Activated CD8-positive, alpha-beta memory T cell treated with anti-CD3 and anti-CD28 coated beads for 36 hours (primary cell): Measurements from ENCODE around the gene MDH2. TPM values are rescaled to one million over a fixed set of nuclear protein-coding genes. Genes with fewer than 3 reads are reported as not detected.
"Not testable (repeated sequence)": the region's sequence is repeated elsewhere in the genome, so short reads cannot be mapped to it uniquely, and the experiment has no call there.

Source experiments
- CTCF ChIA-PET: fragments of 350-600 bp; sonication (Branson Sonifier 250); formaldehyde crosslinking; loops from one replicate; lab custom pipeline; 2021; ENCODE audit warnings: antibody characterized with exemption; lab: Charles Lee
- POLR2A ChIA-PET: fragments of 350-600 bp; sonication (Branson Sonifier 250); formaldehyde crosslinking; loops from one replicate; lab custom pipeline; 2021; ENCODE audit warnings: antibody characterized with exemption; lab: Charles Lee
- total RNA-seq, 2 experiments: library from RNA; stranded (reverse); gene quantifications; one replicate each; pipeline ENCODE4 v1.2.3, GENCODE V29; 2021

MDH2 gene
- total RNA-seq, 2 experiments from 2014 or later: 295 to 301 TPM

GRCh38 chr7:76037310-76037709 is 10.6 kb upstream of the MDH2 start:
- POLR2A ChIA-PET: no interaction called here

GRCh38 chr7:76040126-76040525 is 7.8 kb upstream of the MDH2 start:
- ChIA-PET POLR2A (no interaction called here), CTCF (no interaction called here)

More at GRCh38 chr7:76037310-76037709, 10.6 kb upstream of the MDH2 start:
- CTCF ChIA-PET: no interaction called here

GRCh38 chr7:76044375-76044865 is 3.5 kb upstream of the MDH2 start:
- POLR2A ChIA-PET: no interaction called here
- CTCF ChIA-PET: interaction anchor here (0.5 kb wide), 1 partner anchor 12 kb away, joined by 7 read pairs; no protein-coding TSS in a partner anchor

DNA sequence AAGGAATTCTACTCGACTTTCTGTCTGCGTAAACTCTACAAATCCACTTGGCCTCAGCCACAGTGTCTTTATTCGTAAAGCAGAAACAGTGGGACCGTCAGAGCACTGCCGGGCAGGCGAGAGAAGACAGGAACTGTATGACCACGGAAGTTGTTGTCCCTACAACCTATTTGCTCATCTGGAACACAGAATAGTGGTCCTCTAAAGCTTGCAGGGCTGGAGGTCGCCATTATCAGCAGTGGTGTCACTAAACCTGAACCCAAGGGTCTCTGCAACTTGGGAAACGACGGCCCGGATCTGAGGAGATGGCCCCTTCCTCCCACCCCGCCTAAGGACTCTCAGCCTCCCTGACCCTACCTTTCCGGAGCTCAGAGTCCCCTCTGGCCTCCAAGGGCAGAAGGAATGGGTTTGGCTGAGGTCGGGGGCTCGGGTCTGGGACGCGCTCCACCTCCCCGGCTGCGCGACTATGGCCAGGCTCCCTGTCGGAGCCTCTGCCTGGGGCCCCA is 548 bp upstream of the MDH2 start:
- ChIA-PET POLR2A (interaction anchor here (0.6 to 1.6 kb wide), 5 partner anchors 131 to 975 kb away, joined by 3 to 5 read pairs (median 4); partner anchors contain the start of gene POR), CTCF (interaction anchor here (1.1 to 1.3 kb wide), 3 partner anchors 120 to 316 kb away, joined by 3 read pairs; no protein-coding TSS in a partner anchor)

DNA sequence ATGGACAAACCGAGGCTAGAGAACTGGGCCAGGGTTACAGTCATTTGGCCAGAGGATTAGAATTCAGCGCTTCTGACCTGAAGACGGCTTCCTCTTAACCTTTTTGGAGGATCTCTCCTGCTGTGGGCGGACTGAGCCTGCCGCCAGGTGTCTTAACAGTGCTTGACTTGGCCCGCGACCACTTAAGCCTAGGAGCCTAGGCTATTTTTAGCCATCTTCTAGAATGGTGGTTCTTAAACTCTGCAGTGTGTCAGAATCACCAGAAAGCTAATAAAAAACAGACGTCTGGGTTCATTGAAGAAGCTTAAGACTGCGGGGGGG is 722 bp downstream of the MDH2 start:
- ChIA-PET POLR2A (interaction anchor here (0.6 to 1.6 kb wide), 3 partner anchors 86 to 210 kb away, joined by 3 to 5 read pairs (median 5); partner anchors contain the start of gene POR), CTCF (interaction anchor here (1.1 to 1.3 kb wide), 2 partner anchors 118 to 269 kb away, joined by 3 read pairs; no protein-coding TSS in a partner anchor)

DNA sequence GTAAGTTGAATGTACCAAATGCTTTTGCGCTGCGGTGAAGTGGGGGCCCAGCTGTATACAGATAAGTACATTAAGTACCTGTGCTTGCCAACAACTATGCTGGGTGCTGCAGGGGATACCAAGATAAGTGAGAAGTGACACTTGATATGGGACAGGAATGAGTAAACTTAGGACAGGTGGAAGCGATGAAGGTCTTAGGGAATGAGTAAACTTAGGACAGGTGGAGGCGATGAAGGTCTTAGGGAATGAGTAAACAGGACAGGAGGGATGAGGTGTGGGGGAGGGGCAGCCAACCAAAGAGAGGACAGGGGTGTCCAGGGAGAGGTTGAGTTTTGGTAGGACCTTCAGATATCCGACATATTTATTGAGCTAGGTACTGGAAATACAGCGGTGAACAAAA is 1.4 kb downstream of the MDH2 start:
- ChIA-PET CTCF (no interaction called here), POLR2A (no interaction called here)

GRCh38 chr7:76050545-76050944 is 2.6 kb downstream of the MDH2 start:
- POLR2A ChIA-PET: no interaction called here
- CTCF ChIA-PET: no interaction called here

DNA sequence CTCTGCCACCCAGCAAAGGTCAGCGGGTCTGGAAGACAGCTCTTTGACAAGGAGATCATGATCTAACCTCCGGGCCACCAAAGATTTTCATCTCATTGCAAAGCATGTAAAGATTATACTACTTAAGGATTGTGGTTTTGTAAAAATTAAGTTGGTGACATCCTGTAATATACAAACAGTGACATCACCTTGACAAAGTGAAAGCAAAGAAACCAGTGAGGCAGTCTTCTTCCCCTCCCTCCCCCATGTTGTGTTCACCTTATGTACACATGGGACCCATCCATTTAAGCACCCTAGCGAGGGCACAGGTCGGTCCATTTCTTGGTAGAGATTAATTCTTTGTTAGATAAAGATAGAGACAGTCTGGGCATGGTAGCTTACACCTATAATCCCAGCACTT is 3.9 kb downstream of the MDH2 start:
- CTCF ChIA-PET: no interaction called here
- POLR2A ChIA-PET: interaction anchor here (0.6 kb wide), 1 partner anchor 7 kb away, joined by 4 read pairs; no protein-coding TSS in a partner anchor

DNA sequence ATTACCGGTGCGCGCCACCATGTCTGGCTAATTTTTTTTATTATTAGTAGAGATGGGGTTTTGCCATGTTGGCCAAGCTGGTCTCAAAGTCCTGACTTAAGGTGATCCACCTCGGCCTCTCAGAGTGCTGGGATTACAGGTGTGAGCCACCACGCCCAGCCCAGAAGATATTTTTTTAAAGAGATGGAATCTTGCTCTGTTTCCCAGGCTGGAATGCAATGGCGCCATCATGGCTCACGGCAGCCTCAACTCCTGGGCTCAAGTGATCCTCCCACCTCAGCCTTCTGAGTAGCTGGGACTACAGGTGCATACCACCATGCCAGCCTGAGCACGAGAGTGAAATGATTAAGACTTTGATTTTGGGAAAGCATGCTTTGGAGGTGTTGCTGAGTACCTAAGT is 4.8 kb downstream of the MDH2 start:
- CTCF ChIA-PET: interaction anchor here (0.6 to 0.7 kb wide), 2 partner anchors 33 to 1645 kb away, joined by 3 to 6 read pairs; no protein-coding TSS in a partner anchor
- POLR2A ChIA-PET: not testable (repeated sequence)

GRCh38 chr7:76053461-76053860 is 5.6 kb downstream of the MDH2 start:
- POLR2A ChIA-PET: no interaction called here
- CTCF ChIA-PET: interaction anchor here (0.6 kb wide), 1 partner anchor 32 kb away, joined by 6 read pairs; no protein-coding TSS in a partner anchor

- ChIA-PET CTCF (no interaction called here), POLR2A (no interaction called here)
These were observed 6.5 kb downstream of the MDH2 start for GRCh38 chr7:76054123-76055120.

DNA sequence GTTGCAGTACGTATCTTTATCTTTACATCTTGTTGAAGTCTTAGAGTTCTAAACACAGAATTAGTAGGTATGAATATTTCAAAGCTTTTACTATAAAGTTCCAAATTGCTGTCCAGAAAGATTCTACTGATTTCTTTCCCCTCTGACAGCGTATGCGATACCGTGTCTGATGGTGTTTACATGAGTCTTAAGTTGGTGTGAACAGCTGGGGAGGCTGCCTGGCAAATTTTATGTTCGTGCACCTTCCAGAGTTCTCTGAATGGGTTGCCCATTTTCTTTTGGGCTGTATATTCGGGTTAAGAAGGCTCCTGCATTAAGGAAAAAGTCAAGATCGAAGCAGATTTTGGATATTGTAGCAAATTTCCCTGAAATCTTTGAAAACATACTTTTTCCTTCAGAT is 8.3 kb downstream of the MDH2 start:
- ChIA-PET POLR2A (no interaction called here), CTCF (no interaction called here)

DNA sequence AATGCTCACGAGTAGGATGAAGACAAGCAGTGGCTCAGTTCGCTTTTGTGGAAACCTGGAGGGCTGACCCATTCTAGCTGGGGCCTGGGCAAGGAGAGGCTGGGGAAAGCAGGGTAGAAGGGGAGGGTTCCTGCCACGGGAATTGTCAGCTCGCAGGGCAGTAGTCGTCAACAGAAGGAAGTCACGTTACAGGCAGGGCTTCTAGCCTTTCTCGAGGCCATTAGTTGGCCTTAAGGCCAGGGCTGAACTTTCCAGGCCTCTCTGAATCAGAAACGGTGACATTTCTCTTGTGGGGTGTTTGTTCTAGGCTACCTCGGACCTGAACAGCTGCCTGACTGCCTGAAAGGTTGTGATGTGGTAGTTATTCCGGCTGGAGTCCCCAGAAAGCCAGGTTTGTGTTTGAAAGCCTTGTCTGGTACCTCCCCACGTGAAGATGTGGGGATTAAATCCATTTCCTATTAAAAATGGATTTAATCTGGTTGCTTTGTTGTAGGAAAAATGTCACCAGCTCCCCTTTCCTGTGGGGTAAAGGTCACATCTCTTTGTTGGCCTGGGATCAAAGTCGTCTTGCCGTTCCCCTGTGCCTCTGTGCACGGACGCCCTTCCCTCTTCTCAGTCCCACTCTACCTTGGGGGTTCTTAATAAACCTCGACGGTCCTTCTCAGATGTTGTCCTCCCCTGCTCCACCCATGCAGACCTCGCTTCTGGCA is 9.4 kb downstream of the MDH2 start:
- ChIA-PET CTCF (interaction anchor here (0.5 kb wide), 1 partner anchor 235 kb away, joined by 3 read pairs; no protein-coding TSS in a partner anchor), POLR2A (interaction anchor here (0.6 kb wide), 1 partner anchor 10 kb away, joined by 3 read pairs; no protein-coding TSS in a partner anchor)

GRCh38 chr7:76057813-76058145 is 9.9 kb downstream of the MDH2 start:
- POLR2A ChIA-PET: interaction anchor here (0.6 kb wide), 1 partner anchor 9 kb away, joined by 3 read pairs; no protein-coding TSS in a partner anchor
- CTCF ChIA-PET: no interaction called here

DNA sequence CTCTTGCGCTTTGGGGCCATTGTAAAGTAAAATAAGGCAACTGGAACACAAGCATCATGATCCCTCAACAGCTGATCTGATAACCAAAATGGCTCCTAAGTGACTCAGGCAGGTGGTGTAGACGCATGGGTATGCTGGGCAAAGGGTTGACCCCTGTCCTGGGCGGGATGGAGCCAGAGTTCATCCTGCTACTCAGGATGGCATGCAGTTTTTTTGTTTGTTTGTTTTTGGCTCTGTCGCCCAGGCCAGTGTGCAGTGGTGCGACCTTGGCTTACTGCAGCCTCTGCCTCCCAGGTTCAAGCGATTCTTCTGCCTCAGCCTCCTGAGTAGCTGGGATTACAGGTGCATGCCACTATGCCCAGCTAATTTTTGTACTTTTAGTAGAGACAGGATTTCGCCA is 10.8 kb downstream of the MDH2 start:
- CTCF ChIA-PET, POLR2A ChIA-PET: not testable (repeated sequence)

DNA sequence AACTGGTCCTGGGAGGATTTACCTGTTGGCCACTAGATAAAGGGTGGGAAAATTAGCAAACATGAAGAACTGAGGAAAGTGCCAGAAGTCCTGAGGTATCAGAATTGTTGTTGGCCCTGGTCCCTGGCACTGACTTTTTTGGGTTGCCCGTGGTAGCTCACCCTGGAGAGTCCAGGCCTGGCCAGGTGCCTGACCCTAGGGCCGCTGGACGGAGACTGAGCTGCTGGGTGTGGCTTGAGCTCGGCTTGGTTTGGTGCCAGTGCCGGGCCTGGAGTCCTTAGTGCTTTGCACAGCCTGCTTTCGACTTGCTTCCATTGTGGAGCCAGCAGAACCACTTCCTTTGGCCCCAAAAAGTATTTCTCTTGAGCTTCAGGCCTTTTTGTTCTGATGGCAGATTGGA is 12.9 kb downstream of the MDH2 start:
- ChIA-PET POLR2A (no interaction called here), CTCF (no interaction called here)

- CTCF ChIA-PET: no interaction called here
- POLR2A ChIA-PET: no interaction called here
These were observed 14.3 kb downstream of the MDH2 start for GRCh38 chr7:76062254-76062653.

GRCh38 chr7:76063114-76063513 is 15.2 kb downstream of the MDH2 start:
- POLR2A ChIA-PET: no interaction called here
- CTCF ChIA-PET: no interaction called here

- ChIA-PET CTCF (no interaction called here), POLR2A (no interaction called here)
These were observed 15.6 kb downstream of the MDH2 start for GRCh38 chr7:76063525-76063924.
